GM18858 (cell line): Measurements from ENCODE around the gene COL5A1.
"Not testable (repeated sequence)": the region's sequence is repeated elsewhere in the genome, so short reads cannot be mapped to it uniquely, and the experiment has no call there.

ENCODE experiments used
- ATAC-seq: cut with Tn5 transposase; IDR thresholded peaks from one replicate; pipeline ENCODE4 v1.9.1; 2021; ENCODE audit not compliant: unreplicated experiment

The COL5A1 gene

DNA sequence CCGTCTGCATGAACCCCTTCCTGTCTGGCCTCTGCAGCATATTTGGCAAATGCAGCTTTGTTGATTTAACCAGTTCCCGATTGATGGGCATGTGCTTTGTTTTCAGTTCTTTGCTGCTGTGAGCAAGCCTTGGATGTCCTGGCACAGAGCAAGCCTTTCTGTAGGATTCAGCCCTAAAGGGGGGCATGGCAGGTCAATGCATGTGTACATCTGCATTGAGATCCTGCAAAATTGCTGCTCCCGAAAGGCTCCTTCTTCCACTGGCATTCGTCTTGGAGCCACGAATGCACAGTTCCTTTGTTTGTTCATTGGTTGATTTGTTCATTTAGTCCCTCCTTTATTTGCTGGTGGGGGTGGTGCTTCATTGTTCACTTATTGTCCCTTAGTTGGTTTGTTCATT is 34.8 kb downstream of the COL5A1 start:
- ATAC-seq = no peak

DNA sequence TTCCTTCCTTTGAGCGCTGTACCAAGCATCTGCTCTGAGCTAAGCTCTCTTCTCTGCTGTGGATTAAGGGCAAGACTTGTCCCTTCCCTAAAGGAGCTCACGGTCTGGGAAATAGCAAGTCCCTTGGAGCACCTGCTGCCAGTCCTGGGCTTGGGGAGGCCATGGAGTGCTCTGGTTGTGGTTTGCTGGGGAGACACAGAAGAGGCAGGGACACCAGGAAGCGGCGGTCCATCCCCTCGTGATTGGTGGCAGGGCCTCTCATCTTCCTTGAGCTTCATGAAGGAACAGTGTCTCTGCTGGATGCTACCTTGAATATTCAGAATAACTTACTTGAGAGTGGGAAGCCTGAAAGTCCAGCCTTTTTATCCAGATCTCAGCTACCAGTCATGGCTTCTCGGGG is 35.3 kb downstream of the COL5A1 start:
- ATAC-seq = no peak

DNA sequence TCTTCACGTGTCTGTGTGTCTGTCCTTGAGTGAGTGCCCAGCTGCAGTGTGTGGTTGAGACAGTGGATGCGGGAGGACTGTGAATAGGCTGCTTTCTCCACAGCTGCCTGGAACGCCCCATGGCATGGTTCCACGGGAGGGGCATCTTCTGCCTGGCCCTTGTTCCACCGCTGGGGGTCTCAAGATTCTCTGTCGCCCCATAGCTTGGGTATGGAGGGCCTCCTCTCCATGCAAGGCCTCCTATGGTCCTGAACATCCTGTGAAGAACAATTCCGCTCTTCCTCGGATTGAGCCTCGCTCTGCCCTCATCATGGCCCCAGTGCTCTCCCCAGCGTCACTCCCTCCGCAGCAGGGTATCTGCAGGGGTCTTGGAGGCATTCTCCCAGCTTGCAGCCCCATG is 36.1 kb downstream of the COL5A1 start:
- no peak for ATAC-seq

DNA sequence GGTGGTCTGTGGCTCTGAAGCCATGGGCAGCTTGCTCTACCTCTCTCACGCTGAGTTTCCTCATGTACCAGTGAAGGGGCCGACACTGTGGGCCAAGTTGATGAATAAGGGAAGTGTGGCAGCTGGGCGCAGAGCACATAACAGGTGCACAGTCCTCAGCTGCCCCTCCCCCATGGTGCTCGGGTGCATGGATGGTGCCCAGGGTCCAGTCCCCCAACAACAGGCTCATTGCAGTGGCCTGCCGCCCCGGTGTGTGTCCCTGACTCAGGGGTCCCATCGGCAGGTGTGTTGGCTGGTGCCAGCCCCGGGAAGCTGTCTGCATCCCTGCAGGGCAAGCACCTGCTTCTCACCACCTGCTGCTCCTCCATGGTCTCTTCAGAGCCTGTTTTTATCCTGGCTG is 36.6 kb downstream of the COL5A1 start:
- no peak for ATAC-seq

DNA sequence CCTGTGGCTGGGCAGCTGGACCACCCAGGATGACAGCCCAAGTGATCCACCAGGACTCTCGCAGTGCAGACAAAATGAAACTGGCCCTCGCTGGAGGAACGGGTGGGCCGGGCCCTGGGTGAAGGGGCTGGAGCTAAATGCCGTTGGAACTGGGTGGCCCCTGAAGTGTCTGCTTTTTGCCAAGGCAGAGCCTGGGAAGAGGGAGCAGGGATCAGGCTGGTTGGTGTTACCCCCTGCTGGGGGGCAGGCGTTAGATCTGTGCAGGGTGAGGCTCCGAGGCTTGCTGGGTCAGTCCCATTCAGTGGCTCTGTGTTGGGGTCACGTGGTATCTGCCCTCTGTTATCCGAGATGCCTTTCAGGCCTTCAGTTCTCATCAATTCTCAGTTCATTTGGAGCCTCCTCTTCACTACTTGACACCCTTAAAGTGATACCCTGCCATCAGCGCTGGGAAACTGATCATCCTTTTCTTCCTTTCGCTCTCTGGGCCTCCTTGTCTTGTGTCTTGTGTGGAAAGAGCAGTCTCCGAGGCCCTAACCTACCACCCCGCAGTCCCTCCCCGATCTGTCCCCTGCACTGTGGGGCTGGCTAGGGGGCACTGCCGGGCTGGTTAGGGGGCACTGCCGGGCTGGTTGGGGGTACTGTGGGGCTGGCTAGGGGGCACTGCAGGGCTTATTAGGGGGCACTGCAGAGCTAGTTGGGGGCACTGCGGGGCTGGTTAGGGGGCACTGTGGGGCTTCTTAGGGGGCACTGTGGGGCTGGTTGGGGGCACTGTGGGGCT is 37.3 kb downstream of the COL5A1 start:
- ATAC-seq = no peak

DNA sequence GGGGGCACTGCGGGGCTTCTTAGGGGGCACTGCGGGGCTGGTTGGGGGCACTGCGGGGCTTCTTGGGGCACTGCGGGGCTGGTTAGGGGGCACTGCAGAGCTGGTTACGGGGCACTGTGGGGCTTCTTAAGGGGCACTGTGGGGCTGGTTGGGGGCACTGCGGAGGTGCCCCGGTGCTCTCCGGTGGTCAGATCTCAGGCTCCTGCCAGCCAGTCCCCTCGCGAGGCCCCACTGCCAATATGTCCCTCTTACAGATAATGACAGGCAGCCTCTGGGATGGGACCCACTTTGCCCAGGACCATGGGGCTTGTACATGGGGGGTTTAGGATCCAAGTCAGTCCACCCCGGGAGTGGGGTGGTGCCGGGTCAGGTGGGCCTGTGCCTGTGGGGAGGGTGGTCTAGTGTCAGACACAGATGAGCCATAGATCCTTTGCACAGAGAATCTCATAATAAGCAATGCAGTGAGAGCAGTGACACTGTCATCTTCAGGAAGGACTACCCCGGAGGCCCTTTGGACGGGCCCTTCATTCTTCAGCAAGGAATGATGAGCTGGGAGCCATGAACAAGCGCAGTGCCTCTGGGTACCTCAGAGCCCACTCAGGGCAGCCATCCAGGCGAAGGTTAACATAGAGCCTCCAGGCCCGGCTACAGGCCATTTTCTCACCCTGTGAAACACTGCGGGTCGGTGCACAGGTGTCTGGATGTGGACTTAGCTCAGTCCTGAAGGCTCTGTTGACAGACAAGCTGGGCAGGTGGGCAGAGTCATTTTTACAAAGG is 38.2 kb downstream of the COL5A1 start:
- no peak for ATAC-seq

DNA sequence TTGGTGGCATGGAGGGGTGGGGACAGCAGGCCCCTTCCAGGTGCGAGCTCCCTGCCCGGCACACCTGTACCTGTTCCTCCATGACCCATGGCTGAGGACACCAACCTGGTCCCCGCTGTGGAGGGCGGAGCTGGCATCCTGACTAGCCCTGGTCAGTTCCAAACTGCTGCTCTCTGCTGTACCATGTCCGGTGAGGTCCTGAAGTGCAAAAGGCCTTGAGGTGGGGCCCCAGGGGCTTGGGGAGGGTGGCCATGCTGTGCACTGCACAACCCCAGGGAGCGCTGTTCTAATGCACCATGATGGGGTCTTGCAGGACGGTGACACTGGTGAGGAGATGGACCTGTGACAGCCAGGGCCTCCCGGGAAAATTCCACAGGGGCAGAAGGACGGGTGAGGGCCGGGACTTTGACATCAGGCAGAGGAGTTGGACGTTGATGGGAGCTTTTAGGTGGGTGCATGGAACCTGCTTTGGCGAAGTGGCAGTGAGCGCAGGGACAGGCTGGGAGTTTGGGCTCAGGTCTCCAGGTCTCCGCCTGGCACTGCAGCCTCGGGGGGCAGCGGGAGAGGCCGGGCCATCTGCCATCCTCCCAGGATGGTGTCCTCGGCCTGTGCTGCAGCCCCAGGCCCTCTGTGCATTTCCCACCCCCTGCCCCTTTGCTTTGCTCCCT is 38.9 kb downstream of the COL5A1 start:
- ATAC-seq = no peak

DNA sequence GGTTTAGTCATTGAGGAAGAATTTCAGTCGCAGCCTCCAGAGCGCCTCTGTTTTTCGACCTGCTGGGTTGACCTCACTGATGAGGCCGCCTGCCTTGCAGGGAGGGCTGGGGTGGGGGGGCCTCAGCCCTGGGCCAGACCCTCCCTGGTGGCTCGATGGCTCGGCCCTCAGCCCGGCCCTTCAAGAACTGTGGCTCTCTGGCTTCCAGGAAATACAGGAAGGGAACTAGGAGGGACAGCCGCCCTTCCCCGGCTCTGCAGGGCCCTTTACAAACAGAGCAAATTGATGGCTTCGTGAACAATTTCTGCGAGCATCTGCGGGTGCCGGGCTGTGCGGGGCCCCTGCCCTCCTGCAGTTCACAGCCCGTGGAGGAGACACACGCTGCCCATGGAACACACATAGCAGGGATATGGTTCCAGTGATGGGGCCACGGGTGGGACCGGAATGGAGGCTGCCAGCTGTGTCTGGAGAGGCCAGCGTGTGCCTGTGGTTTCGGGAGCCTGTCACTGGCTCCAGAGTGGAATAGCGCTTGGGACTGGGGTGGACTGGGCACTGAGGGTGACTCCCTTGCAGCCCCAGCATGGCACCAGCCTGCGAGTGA is 39.6 kb downstream of the COL5A1 start:
- no peak for ATAC-seq

DNA sequence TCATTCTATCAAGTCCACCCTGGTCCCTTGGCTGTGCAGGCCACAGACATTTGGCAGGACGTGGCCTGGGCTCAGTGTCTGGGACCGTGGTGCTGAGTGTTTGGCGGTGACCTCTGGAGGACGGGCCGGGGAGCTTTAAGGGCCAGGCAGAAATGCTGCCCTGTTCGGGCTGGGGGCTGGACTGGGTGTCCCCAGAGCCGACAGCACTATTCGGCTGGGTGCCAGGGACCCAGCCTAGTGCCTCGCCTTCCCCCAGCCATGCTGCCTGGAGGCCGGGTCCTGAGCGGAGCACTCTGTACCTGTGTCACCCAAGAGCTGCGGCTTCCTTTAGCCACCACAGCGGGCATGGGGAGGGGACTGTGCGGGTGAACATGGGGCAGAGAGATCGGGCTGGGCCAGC is 40.4 kb downstream of the COL5A1 start:
- no peak for ATAC-seq

DNA sequence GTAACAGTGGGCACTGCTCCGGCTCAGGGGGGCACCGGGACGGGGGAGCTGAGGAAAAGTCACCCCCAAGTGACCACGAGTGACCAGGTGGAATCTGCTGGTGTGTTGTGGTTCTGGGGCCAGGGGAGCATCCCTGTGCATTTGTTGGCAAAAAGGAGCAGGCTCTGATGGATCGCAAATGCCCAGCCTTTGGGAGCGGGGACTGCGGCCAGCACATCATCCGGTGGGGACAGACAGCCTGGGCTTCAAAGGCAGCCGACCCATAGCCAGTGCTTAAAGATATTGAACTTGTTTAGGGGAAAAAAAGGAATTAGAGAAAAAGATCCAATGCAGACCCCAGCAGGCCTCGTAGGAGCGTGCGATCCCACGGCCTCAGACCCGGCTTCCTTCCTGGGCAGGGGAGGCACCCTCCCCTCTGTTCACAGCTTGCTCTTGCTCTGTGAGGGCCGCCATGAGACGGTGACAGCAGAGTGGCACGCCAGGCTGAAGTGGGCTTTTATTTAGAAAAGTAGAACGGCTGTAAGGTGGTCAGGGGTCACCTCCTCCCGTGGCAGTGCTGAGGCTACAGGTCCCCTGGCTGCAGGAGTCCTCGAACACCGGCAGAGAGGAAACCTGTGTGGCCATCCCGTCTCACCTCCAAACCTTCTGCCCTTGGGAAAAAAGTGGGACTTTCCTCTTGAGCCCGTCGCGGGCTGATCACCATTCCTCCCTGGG is 41.2 kb downstream of the COL5A1 start:
- no peak for ATAC-seq

DNA sequence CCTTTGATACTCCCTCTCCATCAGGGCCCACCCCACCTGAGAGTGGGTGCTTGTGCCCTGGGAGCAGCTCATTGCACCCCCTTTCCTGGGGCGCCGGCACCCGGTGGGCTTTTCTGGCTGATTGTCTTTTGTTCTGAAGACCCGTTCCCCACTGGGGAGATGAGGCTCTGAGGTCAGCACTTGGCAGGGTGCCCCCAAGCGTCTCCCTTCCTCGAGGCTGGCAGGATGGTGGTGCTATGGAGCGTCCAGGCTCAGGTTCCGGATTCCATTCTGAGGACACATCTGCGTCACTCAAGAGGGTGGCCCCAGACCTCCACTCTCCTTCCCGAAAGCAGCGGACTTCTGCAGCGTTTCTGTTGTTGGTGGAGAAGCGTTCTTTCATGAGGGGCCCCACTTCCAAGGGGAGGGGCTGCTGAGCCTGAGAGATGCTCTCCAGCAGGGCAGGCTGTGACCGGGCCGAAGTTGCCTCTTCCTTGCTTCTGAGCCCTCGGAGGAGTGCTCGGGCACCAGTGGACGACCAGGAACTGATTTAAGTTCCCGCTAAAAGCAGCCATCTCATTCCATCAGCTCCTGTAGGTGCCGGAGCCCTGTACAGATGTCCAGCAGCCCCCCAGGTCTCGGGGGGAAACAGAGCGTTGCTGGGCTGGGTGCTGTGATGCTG is 42.2 kb downstream of the COL5A1 start:
- ATAC-seq = no peak

DNA sequence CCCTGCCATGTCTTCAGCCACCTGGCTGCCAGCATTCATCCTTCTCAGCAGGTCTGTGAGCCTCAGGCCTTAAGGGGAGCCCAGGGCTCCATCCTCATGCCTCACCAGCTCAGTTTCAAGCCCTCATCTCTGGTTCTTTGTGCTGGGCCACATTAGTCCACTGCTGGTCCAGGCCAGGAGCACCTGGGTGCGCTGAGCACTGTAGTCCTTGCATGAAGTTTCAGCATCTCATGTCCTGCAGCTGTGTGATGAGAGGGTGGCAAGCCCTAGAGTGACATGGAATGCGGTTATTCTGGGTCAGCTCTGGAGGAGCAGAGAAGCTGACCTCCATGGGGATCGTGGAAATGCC is 42.7 kb downstream of the COL5A1 start:
- ATAC-seq = no peak

DNA sequence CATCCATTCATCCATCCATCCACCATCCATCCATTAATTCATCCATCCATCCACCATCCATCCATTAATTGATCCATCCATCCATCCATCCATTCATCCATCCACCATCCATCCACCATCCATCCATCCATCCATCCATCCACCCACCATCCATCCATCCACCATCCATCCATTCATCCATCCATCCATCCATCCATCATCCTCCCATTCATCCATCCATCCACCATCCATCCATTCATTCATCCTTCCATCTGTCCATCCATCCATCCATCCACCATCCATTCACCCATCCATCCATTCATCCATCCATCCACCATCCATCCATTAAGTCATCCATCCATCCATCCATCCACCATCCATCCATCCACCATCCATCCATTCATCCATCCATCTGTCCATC is 43.3 kb downstream of the COL5A1 start:
- ATAC-seq = not testable (repeated sequence)

DNA sequence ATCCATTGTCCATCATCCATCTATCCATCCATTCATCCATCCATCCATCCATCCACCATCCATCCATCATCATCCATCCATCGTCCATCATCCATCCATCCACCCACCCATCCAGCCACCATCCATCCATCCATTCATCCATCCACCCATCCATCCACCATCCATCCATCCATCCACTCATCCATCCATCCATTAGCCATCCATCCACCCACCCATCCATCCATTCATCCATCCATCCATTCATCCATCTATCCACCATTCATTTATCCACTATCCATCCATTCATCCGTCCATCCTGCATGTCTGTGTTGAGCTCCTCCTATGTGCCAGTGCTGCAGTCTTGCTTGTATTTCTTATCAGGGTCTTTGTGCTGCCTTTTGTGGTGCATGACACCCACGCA is 44.2 kb downstream of the COL5A1 start:
- no peak for ATAC-seq

DNA sequence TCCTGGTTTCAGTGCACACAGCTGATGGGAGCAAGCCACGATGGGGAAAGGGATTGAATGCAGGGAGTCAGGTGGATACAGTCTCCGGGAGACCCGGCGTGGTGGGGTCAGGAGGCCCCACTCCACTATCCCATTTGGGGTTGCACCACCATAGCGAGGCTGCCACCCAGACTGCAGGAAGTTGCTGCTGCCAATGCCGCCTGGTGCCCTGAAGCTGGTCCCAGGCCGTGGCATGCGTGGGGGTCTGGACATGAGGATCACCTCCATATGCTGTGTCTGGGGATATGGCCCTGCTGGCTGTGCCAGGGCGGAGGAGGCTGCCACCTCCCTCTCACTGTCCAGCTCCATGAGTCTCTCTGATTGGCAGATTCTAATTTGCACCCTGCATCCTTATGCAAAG is 45.3 kb downstream of the COL5A1 start:
- no peak for ATAC-seq

DNA sequence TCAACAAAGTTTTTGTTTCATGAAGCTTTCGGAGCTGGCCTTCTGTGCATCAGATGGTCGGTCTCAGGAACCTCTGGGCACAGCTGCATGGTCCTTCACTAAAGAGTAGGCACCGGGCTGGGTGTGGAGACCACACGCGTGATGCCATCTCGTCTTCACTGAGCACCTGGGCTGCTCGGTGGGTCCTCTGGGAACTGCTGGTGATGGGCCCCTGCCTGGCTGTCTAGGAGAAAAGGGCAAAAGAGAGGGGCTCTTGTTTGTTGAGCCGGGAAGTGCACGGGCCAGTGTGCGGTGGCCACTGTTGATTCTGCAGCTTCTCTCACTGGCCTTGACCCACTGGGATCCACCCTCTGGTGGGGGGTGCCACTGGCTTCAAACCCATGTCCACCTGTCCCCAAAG is 46.0 kb downstream of the COL5A1 start:
- no peak for ATAC-seq

DNA sequence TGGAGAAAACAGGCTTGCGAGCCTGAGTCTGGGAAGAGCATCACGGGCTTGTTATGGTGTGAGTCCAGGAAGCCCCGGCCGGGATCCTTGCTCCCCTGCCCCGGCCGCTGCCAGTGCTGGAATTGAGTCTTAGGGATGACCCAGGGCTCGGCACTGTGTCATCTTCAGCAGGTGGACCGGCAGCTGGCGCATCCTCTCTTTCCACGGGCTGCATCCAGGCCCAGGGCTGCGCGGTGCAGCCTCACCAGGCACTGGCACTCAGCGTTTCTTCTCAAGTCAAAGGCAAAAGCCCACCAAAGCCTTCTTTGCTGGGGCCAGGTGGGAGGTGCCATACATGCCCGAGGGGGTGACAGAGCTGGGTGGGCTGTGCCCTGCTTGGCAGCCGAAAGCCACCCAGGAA is 46.6 kb downstream of the COL5A1 start:
- no peak for ATAC-seq

DNA sequence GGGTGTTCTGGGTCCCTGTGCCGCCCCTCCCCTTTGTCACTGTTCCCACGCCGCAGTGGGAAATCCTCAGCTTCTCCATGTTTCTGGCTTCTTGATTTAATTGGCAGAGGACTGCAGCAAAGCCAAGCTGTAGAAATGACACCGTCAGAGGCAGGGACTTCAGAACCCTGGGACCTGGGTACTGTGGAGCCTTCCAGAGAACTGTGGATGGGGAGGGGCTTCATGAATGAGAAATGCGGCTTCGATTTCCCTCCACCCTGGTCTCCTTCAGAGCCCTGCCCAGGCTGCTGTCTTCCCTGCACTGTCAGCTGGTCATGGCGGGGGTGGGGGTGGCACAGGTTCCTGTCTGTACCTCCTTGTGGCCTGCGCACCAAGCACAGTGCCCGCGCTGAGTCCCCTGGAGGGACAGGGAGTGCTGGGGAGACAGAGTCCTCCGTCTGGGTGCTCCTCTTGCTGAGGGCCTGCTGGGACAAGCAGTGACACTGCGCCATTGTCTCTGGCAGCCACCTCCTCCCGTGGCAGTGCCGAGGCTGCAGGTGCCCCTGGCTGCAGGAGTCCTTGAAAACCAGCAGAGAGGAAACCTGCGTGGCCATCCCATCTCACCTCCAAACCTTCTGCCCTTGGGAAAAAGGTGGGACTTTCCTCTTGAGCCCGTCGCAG is 47.2 kb downstream of the COL5A1 start:
- no peak for ATAC-seq

DNA sequence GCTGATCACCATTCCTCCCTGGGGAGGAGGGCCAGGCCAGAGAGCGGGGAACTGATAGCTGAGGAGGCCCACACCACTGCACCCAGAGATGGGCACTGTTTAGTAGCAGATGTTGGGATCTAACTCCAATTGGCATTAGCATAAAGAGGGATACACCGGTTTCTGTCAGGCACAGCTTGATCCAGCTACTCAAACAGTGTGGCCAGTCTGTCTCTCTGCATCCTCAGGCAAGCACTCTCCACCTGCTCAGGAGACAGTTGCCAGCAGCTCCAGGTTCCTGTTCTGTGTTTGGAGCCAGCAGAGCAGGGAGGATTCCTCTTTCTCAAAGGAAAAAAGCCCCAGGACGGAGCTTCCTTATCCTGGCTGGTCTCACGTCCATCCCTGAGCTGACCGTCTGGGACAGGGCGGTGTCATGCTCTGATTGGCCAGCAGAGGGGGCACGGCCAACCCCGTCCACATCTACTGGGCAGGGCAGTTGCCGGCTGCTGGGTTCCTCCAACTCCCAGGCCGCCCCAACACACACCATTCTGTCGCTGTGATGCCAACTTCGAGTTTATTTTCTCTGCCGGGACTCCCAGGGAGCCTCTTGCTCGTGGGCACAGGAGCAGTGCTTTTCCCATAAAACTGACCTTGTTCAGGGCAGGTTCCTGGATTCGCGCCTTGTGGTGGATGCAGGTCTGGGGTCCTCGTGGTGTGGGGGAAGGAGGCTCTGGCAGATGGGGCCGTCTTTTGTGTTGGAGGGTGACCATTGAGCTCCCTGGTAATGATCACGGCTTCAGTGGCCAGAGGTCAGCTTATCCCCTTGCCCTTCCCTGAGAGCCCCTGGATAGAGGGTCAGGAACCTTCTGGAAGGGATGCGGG is 47.9 kb downstream of the COL5A1 start:
- no peak for ATAC-seq
